ENCODE measurements around the gene SNRNP70. TPM values are rescaled to one million over a fixed set of nuclear protein-coding genes. Genes with fewer than 3 reads are reported as not detected.
A peak's percentile ranks its signal among the peaks of the same experiment; 100 is the strongest.

Gene SNRNP70
- total and polyA plus RNA-seq, 2 of the 13 experiments (the other 11 are each of a cell fraction or from before 2014, with no cell fraction given): 150 to 210 TPM

DNA sequence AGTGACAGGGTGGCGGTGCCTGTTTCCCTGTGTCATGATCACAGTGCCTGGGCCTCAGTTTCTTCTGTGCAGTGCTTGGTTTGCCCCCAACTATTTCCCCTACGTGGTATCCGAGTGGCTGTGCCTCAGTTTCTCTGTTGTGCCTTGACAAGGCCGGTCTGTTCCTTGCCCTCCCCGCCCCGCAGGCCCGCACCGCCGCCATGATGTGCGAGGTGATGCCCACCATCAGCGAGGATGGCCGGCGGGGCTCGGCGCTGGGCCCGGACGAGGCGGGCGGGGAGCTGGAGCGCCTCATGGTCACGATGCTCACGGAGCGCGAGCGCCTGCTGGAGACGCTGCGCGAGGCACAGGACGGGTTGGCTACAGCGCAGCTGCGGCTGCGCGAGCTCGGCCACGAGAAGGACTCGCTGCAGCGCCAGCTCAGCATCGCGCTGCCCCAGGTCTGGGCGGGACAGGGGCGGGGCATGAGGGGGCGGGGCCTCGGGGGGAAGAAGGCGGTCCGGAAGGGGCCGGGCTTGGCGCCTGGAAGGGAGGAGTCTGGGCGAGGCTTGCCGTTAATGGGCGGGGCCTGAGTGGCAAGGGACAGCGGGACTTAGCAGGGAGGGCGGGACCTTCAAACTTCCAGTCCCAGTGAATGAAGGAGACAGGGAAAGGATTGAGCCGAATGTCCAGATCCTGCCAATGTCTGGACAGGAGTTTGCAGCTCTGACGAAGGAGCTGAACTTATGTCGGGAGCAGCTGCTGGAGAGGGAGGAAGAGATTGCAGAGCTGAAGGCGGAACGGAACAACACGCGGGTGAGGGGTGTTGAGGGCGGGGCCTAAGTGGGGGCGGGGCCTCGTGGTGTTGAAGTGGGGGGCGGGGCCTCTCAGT lies 42.7 kb downstream of the SNRNP70 start (continued):
- peak; percentile 99 for TF ChIP-seq CREB3 (CRISPR knock-in tag; IDR thresholded peaks at IDR 0.05)
- TF ChIP-seq MIXL1 (CRISPR knock-in tag; IDR thresholded peaks at IDR 0.05): peak; percentile 94
- TF ChIP-seq ZBTB20 (CRISPR knock-in tag; IDR thresholded peaks at IDR 0.05; ENCODE audit: borderline replicate concordance, low read depth): peak; percentile 82; the same call in 1 of the 2 replicates
- no peak; the same call in 1 of the 2 replicates for TF ChIP-seq MAFF (IDR thresholded peaks at IDR 0.05; ENCODE audit: low read depth, low read length)
- TF ChIP-seq NFE2L1 (CRISPR knock-in tag; IDR thresholded peaks at IDR 0.05; ENCODE audit: borderline replicate concordance): peak; percentile 92; the same call in 1 of the 2 replicates
- TF ChIP-seq ZNF121 (CRISPR knock-in tag; IDR thresholded peaks at IDR 0.05): peak; percentile 66; the same call in 1 of the 2 replicates
- TF ChIP-seq, protein P1, sequence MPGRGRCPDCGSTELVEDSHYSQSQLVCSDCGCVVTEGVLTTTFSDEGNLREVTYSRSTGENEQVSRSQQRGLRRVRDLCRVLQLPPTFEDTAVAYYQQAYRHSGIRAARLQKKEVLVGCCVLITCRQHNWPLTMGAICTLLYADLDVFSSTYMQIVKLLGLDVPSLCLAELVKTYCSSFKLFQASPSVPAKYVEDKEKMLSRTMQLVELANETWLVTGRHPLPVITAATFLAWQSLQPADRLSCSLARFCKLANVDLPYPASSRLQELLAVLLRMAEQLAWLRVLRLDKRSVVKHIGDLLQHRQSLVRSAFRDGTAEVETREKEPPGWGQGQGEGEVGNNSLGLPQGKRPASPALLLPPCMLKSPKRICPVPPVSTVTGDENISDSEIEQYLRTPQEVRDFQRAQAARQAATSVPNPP (CRISPR knock-in tag; IDR thresholded peaks at IDR 0.05): peak; percentile 98
- TF ChIP-seq, protein P2, sequence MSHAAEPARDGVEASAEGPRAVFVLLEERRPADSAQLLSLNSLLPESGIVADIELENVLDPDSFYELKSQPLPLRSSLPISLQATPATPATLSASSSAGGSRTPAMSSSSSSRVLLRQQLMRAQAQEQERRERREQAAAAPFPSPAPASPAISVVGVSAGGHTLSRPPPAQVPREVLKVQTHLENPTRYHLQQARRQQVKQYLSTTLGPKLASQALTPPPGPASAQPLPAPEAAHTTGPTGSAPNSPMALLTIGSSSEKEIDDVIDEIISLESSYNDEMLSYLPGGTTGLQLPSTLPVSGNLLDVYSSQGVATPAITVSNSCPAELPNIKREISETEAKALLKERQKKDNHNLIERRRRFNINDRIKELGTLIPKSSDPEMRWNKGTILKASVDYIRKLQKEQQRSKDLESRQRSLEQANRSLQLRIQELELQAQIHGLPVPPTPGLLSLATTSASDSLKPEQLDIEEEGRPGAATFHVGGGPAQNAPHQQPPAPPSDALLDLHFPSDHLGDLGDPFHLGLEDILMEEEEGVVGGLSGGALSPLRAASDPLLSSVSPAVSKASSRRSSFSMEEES (CRISPR knock-in tag; IDR thresholded peaks at IDR 0.05): peak; percentile 95
- TF ChIP-seq DPF2 (CRISPR knock-in tag; IDR thresholded peaks at IDR 0.05; ENCODE audit: borderline replicate concordance, low read depth): no peak
- TF ChIP-seq ZNF850 (CRISPR knock-in tag; conservative IDR thresholded peaks at IDR 0.05): no peak; the same call in 1 of the 2 replicates
- peak; percentile 98 for TF ChIP-seq ZNF256 (CRISPR knock-in tag; conservative IDR thresholded peaks at IDR 0.05)
- no peak for TF ChIP-seq ZNF207 (IDR thresholded peaks at IDR 0.05; ENCODE audit: borderline replicate concordance)
- TF ChIP-seq FOXC1 (CRISPR knock-in tag; IDR thresholded peaks at IDR 0.05; ENCODE audit: borderline replicate concordance): peak; percentile 98
- no peak for TF ChIP-seq RBM39 (IDR thresholded peaks at IDR 0.05; ENCODE audit: low read depth, low read length, poor library complexity, severe bottlenecking)
- TF ChIP-seq ZBTB34 (CRISPR knock-in tag; IDR thresholded peaks at IDR 0.05): peak; percentile 95; the same call in 1 of the 2 replicates
- TF ChIP-seq, protein P3, sequence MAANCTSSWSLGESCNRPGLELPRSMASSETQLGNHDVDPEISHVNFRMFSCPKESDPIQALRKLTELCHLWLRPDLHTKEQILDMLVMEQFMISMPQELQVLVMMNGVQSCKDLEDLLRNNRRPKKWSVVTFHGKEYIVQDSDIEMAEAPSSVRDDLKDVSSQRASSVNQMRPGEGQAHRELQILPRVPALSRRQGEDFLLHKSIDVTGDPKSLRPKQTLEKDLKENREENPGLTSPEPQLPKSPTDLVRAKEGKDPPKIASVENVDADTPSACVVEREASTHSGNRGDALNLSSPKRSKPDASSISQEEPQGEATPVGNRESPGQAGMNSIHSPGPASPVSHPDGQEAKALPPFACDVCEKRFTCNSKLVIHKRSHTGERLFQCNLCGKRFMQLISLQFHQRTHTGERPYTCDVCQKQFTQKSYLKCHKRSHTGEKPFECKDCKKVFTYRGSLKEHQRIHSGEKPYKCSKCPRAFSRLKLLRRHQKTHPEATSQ (CRISPR knock-in tag; IDR thresholded peaks at IDR 0.05; ENCODE audit: borderline replicate concordance): peak; percentile 98
- TF ChIP-seq ZNF761 (CRISPR knock-in tag; conservative IDR thresholded peaks at IDR 0.05): peak; percentile 98
- TF ChIP-seq TEF (CRISPR knock-in tag; IDR thresholded peaks at IDR 0.05): peak; percentile 91; the same call in 1 of the 2 replicates
- TF ChIP-seq ZNF652 (CRISPR knock-in tag; IDR thresholded peaks at IDR 0.05; ENCODE audit: borderline replicate concordance, low read depth): no peak; the same call in 1 of the 2 replicates
- TF ChIP-seq ZNF841 (CRISPR knock-in tag; IDR thresholded peaks at IDR 0.05; ENCODE audit: borderline replicate concordance): peak; percentile 97
